Testis (tissue), 3 donors: Measurements from ENCODE around the gene CDH22. TPM values are rescaled to one million over a fixed set of nuclear protein-coding genes. Genes with fewer than 3 reads are reported as not detected.

Source experiments
- DNase-seq: peaks from one replicate; pipeline ENCODE4 v3.0.0-alpha.2; 2019
- H3K27ac ChIP-seq, 2 donors: fragments of 200-600 bp; sonication (generic); one replicate each; pipeline ENCODE4 v1.5.1; 2019
- H3K27me3 ChIP-seq: fragments of 200-600 bp; sonication (generic); one replicate; pipeline ENCODE4 v1.5.1; 2019
- H3K36me3 ChIP-seq: fragments of 200-600 bp; sonication (generic); one replicate; pipeline ENCODE4 v1.5.1; 2017; ENCODE audit warnings: low read depth; ENCODE audit errors: missing control alignments
- H3K4me1 ChIP-seq: fragments of 200-600 bp; sonication (generic); one replicate; pipeline ENCODE4 v1.5.1; 2019
- H3K4me3 ChIP-seq, 2 donors: fragments of 200-600 bp; sonication (generic); one replicate each; pipeline ENCODE4 v1.5.1; 2017 to 2019
- H3K9me3 ChIP-seq: fragments of 200-600 bp; sonication (generic); one replicate; pipeline ENCODE4 v1.5.1; 2017
- CTCF ChIP-seq, 3 experiments: fragments of 450-650 bp in 2 of 3; fragments of 200-600 bp in 1 of 3; sonication (generic) in 1 of 3; IDR thresholded peaks; one replicate each; pipeline ENCODE4 v1.5.1; 2016 to 2019; ENCODE audit warnings: antibody characterized with exemption in 3 of 3, mild to moderate bottlenecking in 2 of 3, moderate library complexity in 1 of 3
- POLR2A ChIP-seq: fragments of 450-650 bp; IDR thresholded peaks from one replicate; pipeline ENCODE4 v1.6.1; 2017; ENCODE audit warnings: antibody characterized with exemption, mild to moderate bottlenecking, moderate library complexity
- WGBS, 2 donors: methylation state at CpG; one replicate each; pipeline ENCODE4 v1.1.5; 2018; 5-methylcytosine and 5-hydroxymethylcytosine counted together
- intact Hi-C: fragments of 100-400 bp; cut with DNase I; formaldehyde crosslinking; loops from one replicate; pipeline ENCODE4 v1.15.1; 2023; ENCODE audit warnings: low total_unique reads
- polyA plus RNA-seq: library from polyadenylated mRNA; stranded (reverse); fragments of 350-450 nt; fragmentation: Illumina TruSeq; extraction: RNeasy Lipid Tissue Mini Kit (QIAGEN cat#74804); gene quantifications from one replicate; pipeline ENCODE4 v1.2.3, GENCODE V29; 2014; ENCODE audit warnings: low read depth, low replicate concordance; ENCODE audit not compliant: insufficient read depth
- total RNA-seq, 2 donors: library from RNA; depleted of rRNA; stranded (reverse); fragments of >200 nt; gene quantifications; one replicate each; pipeline ENCODE4 v1.2.3, GENCODE V29; 2016

Gene CDH22
- total and polyA plus RNA-seq, 3 donors from 2014 or later = 1.8 to 2.6 (median 2.6) TPM

GRCh38 chr20:46202766-46203509 is 105.4 kb downstream of the CDH22 start:
- Histone ChIP-seq H3K36me3 (no peaks in the 10 kb centered on the region), H3K27ac (peak overlapping the region; percentile 39 to 55), H3K4me3 (no peak overlapping the region), H3K4me1 (peaks cover 43% of the 10 kb centered on the region), H3K27me3 (no peaks in the 10 kb centered on the region), H3K9me3 (no peaks in the 10 kb centered on the region)
- no peak for TF ChIP-seq CTCF (IDR thresholded peaks at IDR 0.05)
- no peak for TF ChIP-seq POLR2A
- WGBS, 2 donors = 31 to 36% methylated on average over 11 of the region's 11 CpGs
- DNase-seq = peak; percentile 90
- intact Hi-C loops = no loop called here

GRCh38 chr20:46200582-46201570 is 107.4 kb downstream of the CDH22 start:
- intact Hi-C loops = no loop called here
- no peak for TF ChIP-seq CTCF (IDR thresholded peaks at IDR 0.05)
- no peak for TF ChIP-seq POLR2A
- Histone ChIP-seq H3K27me3 (no peaks in the 10 kb centered on the region), H3K4me3 (peak overlapping the region; percentile 18 to 43), H3K4me1 (peaks cover 29% of the 10 kb centered on the region), H3K27ac (peak overlapping the region in 1 of 2 donors; percentile 31), H3K36me3 (no peaks in the 10 kb centered on the region), H3K9me3 (no peaks in the 10 kb centered on the region)
- WGBS, 2 donors = 40 to 55% methylated on average over 13 to 55 of the region's 55 CpGs
- peak; percentile 84 for DNase-seq

- TF ChIP-seq CTCF (IDR thresholded peaks at IDR 0.05) = no peak
- no peak for TF ChIP-seq POLR2A
- Histone ChIP-seq H3K4me3 (no peak overlapping the region), H3K9me3 (no peaks in the 10 kb centered on the region), H3K36me3 (no peaks in the 10 kb centered on the region), H3K4me1 (peaks cover 18% of the 10 kb centered on the region), H3K27ac (no peak overlapping the region), H3K27me3 (no peaks in the 10 kb centered on the region)
- intact Hi-C loops = no loop called here
- 49 to 61% methylated on average over 19 to 21 of the region's 21 CpGs for WGBS, 2 donors
- peak; percentile 37 for DNase-seq
Measured at GRCh38 chr20:46199198-46199597, 109.1 kb downstream of the CDH22 start.

GRCh38 chr20:46196990-46197389 is 111.3 kb downstream of the CDH22 start:
- no peak for DNase-seq
- H3K27ac ChIP-seq = no peak overlapping the region
- peaks cover 2% of the 10 kb centered on the region for H3K4me1 ChIP-seq
- no peaks in the 10 kb centered on the region for H3K9me3 ChIP-seq
- no peak overlapping the region for H3K4me3 ChIP-seq
- no peaks in the 10 kb centered on the region for H3K36me3 ChIP-seq
- intact Hi-C loops = no loop called here
- WGBS, 2 donors = 80 to 86% methylated on average over 3 of the region's 3 CpGs
- TF ChIP-seq POLR2A (no peak), CTCF (IDR thresholded peaks at IDR 0.05) (no peak)
- H3K27me3 ChIP-seq = no peaks in the 10 kb centered on the region
